Measurements from ENCODE around the gene LAMA3. TPM values are rescaled to one million over a fixed set of nuclear protein-coding genes. Genes with fewer than 3 reads are reported as not detected.

Gene LAMA3
- total RNA-seq, 1 donor from 2014 or later: 9.4 TPM

DNA sequence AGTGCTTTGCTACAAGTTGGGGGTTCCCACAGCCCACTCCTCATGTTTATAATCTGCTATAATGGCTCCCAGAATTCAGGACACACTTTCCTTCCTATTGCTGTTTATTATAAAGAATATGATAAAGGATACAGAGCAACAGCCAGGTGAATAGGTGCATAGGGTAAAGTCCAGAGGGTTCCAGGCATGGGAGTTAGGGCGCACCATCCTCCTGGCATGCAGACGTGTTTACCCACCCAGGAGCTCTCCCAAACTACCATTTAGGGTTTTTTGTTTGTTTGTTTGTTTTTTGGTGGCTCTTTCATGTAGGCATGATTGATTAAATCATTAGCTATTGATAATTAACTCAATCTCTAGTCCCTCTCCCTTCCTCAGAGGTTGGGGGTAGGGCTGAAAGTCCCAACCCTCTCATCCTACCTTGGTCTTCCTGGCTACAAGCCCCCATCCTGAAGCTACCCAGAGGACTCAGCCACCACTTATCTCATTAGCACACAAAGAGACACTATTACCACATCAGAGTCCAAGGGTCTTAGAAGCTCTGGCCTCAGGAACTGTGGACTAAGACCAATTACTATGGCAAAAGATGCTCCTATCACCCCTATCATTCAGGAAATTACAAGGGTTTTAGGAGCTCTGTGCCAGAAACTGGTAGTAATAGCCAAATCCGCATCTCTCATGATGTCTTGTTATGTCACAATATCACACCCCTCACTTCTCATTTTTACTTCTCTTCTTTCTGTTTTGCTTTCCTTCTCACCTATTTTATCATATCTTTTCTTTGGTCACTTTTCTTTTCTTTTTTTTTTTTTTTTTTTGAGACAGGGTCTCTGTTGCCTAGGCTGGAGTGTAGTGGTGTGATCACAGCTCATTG lies 170.4 kb downstream of the LAMA3 start:
- Mint-ChIP-seq H3K27ac (no peak overlapping the region), H3K4me1 (ENCODE audit: unreplicated experiment) (peaks cover 11% of the 10 kb centered on the region), H3K9me3 (no peaks in the 10 kb centered on the region), H3K36me3 (no peaks in the 10 kb centered on the region), H3K4me3 (no peak overlapping the region), H3K27me3 (peaks cover 5% of the 10 kb centered on the region)
- no peak for DNase-seq (ENCODE audit: extremely low spot score, unreplicated experiment)
- TF ChIP-seq, protein P1, sequence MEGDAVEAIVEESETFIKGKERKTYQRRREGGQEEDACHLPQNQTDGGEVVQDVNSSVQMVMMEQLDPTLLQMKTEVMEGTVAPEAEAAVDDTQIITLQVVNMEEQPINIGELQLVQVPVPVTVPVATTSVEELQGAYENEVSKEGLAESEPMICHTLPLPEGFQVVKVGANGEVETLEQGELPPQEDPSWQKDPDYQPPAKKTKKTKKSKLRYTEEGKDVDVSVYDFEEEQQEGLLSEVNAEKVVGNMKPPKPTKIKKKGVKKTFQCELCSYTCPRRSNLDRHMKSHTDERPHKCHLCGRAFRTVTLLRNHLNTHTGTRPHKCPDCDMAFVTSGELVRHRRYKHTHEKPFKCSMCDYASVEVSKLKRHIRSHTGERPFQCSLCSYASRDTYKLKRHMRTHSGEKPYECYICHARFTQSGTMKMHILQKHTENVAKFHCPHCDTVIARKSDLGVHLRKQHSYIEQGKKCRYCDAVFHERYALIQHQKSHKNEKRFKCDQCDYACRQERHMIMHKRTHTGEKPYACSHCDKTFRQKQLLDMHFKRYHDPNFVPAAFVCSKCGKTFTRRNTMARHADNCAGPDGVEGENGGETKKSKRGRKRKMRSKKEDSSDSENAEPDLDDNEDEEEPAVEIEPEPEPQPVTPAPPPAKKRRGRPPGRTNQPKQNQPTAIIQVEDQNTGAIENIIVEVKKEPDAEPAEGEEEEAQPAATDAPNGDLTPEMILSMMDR (conservative IDR thresholded peaks at IDR 0.05): no peak

DNA sequence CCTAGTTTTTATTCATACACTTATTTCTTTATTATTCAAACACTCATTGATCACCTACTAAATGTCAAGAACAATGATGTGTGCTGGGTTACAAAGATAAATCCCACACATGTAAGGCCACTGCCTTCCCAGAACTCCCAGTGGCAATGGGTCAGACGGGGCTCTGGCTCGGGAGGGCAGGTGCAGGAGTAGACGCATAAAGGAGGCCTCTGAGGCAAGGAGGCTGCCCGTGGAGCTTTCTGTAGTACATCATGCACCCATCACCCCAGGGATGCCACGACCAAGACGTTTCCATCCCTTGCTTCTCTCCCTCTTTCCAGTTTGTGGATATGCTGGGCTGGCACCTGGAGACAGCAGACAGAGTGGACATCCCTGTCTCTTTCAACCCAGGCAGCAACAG lies 172.1 kb downstream of the LAMA3 start:
- Mint-ChIP-seq H3K9me3 (no peaks in the 10 kb centered on the region), H3K27ac (no peak overlapping the region), H3K36me3 (no peaks in the 10 kb centered on the region), H3K27me3 (peaks cover 13% of the 10 kb centered on the region), H3K4me1 (ENCODE audit: unreplicated experiment) (peaks cover 11% of the 10 kb centered on the region), H3K4me3 (no peak overlapping the region)
- TF ChIP-seq, protein P1 (conservative IDR thresholded peaks at IDR 0.05): no peak
- no peak for DNase-seq (ENCODE audit: extremely low spot score, unreplicated experiment)

DNA sequence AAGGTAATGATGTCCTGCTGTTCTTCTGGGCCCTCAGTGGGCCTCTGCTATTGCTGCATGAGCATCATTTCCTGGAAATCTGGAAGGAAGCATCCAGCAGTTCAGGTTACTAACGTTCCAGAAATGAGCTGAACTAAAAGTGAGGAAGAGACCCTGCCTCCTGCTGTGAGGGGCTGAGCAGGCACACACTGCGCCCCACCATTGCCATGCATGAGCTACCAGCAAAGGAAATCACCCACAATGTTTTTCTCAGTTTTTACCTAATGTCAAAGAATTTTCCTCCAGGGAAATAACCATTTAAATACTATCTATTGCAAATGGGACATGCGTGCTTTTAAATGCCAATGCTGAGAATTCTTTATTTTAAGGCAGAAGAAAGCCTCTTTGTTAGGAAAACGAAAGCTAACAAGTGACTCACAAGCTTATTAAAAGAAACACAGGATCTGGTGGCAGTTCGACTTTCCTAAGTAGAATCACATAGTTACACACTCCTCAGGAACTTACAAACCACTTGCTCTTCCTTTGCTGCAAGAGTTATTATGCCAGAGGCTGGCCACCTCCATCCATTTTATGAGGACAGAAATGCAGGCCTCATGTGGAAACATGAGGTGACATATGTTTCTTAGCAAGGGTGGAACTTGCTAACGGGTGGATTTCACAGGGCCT lies 172.7 kb downstream of the LAMA3 start:
- H3K4me1 Mint-ChIP-seq (ENCODE audit: unreplicated experiment): peaks cover 11% of the 10 kb centered on the region
- H3K27me3 Mint-ChIP-seq: peaks cover 10% of the 10 kb centered on the region
- DNase-seq (ENCODE audit: extremely low spot score, unreplicated experiment): no peak
- no peak overlapping the region for H3K4me3 Mint-ChIP-seq
- no peaks in the 10 kb centered on the region for H3K9me3 Mint-ChIP-seq
- no peak overlapping the region for H3K27ac Mint-ChIP-seq
- no peaks in the 10 kb centered on the region for H3K36me3 Mint-ChIP-seq
- TF ChIP-seq, protein P1 (conservative IDR thresholded peaks at IDR 0.05): no peak

DNA sequence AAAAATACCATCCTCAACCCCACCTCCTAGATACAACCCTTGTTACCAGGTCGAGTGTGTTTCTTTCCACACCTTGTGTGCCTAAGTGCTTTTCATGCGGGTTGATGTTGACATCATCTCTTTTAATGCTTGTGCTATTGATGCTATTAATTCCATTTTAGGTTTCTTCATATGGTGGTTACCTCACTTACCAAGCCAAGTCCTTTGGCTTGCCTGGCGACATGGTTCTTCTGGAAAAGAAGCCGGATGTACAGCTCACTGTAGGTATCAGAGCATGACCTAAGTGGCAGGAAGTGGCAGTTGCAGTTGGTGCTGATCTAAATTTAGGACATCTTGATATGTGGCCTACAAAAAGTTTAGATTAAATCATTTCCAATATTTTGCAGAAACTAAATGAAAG lies 175.4 kb downstream of the LAMA3 start:
- peaks cover 11% of the 10 kb centered on the region for H3K4me1 Mint-ChIP-seq (ENCODE audit: unreplicated experiment)
- peaks cover 7% of the 10 kb centered on the region for H3K27me3 Mint-ChIP-seq
- DNase-seq (ENCODE audit: extremely low spot score, unreplicated experiment): no peak
- no peaks in the 10 kb centered on the region for H3K9me3 Mint-ChIP-seq
- H3K27ac Mint-ChIP-seq: no peak overlapping the region
- TF ChIP-seq, protein P1 (conservative IDR thresholded peaks at IDR 0.05): no peak
- no peak overlapping the region for H3K4me3 Mint-ChIP-seq
- H3K36me3 Mint-ChIP-seq: no peaks in the 10 kb centered on the region

DNA sequence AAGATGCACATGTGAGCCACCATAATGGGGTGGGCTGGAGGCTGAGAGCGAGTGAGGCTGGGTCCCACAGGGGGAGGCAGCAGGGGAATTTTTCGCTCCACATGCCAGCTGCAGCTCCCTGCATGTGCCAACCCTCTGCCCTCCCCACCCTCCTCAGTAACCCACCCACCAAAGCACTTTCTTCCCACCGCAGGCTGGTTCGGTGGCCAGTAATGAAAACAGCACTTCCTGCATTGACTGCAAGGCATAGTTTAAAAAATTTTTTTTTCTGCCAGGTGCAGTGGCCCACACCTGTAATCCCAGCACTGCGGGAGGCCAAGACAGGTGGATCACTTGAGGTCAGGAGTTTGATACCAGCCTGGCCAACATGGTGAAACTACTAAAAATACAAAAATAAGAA lies 177.8 kb downstream of the LAMA3 start:
- Mint-ChIP-seq H3K9me3 (no peaks in the 10 kb centered on the region), H3K27me3 (peaks cover 12% of the 10 kb centered on the region), H3K4me3 (no peak overlapping the region), H3K4me1 (ENCODE audit: unreplicated experiment) (peaks cover 3% of the 10 kb centered on the region), H3K36me3 (no peaks in the 10 kb centered on the region), H3K27ac (no peak overlapping the region)
- DNase-seq (ENCODE audit: extremely low spot score, unreplicated experiment): peak; percentile 53
- TF ChIP-seq, protein P1 (conservative IDR thresholded peaks at IDR 0.05): no peak
